Activated T-helper 1 cell treated with anti-CD3 and anti-CD28 coated beads, Interleukin-2, amount 50 U/mL, for 16 hours (primary cell): ENCODE measurements around the gene CDK19.
"Not testable (repeated sequence)": the region's sequence is repeated elsewhere in the genome, so short reads cannot be mapped to it uniquely, and the experiment has no call there.

Source experiments
- DNase-seq, 2 donors: peaks; one replicate each; pipeline ENCODE4 v3.0.0-alpha.2; 2020; ENCODE audit warnings: low read depth in 1 of 2, low spot score in 1 of 2

Gene CDK19

GRCh38 chr6:110813338-110814101 lies 1.7 kb downstream of the CDK19 start:
- DNase-seq, result no peak

- DNase-seq, result no peak
Measured at GRCh38 chr6:110812719-110813118, 2.5 kb downstream of the CDK19 start.

- DNase-seq, result no peak
Measured at GRCh38 chr6:110810896-110811586, 4.2 kb downstream of the CDK19 start.

GRCh38 chr6:110809792-110810191 lies 5.5 kb downstream of the CDK19 start:
- DNase-seq, result no peak

GRCh38 chr6:110802175-110802574 lies 13.1 kb downstream of the CDK19 start:
- DNase-seq, result not testable (repeated sequence)

GRCh38 chr6:110800839-110801196 lies 14.5 kb downstream of the CDK19 start:
- no peak for DNase-seq

GRCh38 chr6:110800196-110800838 lies 15.0 kb downstream of the CDK19 start:
- DNase-seq, result no peak

GRCh38 chr6:110799655-110800054 lies 15.6 kb downstream of the CDK19 start:
- no peak for DNase-seq

GRCh38 chr6:110799189-110799588 lies 16.1 kb downstream of the CDK19 start:
- no peak for DNase-seq

- DNase-seq, result no peak
Measured at GRCh38 chr6:110795271-110795670, 20.0 kb downstream of the CDK19 start.

- no peak for DNase-seq
Measured at GRCh38 chr6:110786696-110787095, 28.6 kb downstream of the CDK19 start.

- DNase-seq, result no peak
Measured at GRCh38 chr6:110786271-110786670, 29.0 kb downstream of the CDK19 start.

- DNase-seq, result no peak
Measured at GRCh38 chr6:110784610-110784979, 30.7 kb downstream of the CDK19 start.

GRCh38 chr6:110781522-110782214 lies 33.6 kb downstream of the CDK19 start:
- no peak for DNase-seq

GRCh38 chr6:110778333-110778732 lies 36.9 kb downstream of the CDK19 start:
- DNase-seq, result no peak

- no peak for DNase-seq
Measured at GRCh38 chr6:110777636-110778035, 37.6 kb downstream of the CDK19 start.

- DNase-seq, result no peak
Measured at GRCh38 chr6:110776413-110776812, 38.9 kb downstream of the CDK19 start.

GRCh38 chr6:110769923-110770322 lies 45.3 kb downstream of the CDK19 start:
- DNase-seq, result no peak

GRCh38 chr6:110768057-110768456 lies 47.2 kb downstream of the CDK19 start:
- no peak for DNase-seq

- no peak for DNase-seq
Measured at GRCh38 chr6:110761371-110761770, 53.9 kb downstream of the CDK19 start.

- DNase-seq, result no peak
Measured at GRCh38 chr6:110760589-110760988, 54.7 kb downstream of the CDK19 start.

- not testable (repeated sequence) for DNase-seq
Measured at GRCh38 chr6:110760098-110760497, 55.2 kb downstream of the CDK19 start.
